AG10803 (cell line): ENCODE data around the gene RNF14.
"Not testable (repeated sequence)": the region's sequence is repeated elsewhere in the genome, so short reads cannot be mapped to it uniquely, and the experiment has no call there.

Experiments used
- DNase-seq: peaks from one replicate; pipeline ENCODE4 v3.0.0; 2010; ENCODE audit warnings: low read depth
- H3K4me3 ChIP-seq: 2 replicates; pipeline ENCODE4 v1.5.1; 2011; ENCODE audit warnings: mild to moderate bottlenecking, low read length, control low read depth
- TF ChIP-seq, protein P1 (sequence below): conservative IDR thresholded peaks from 2 replicates; pipeline ENCODE4 v1.5.1; 2011; ENCODE audit warnings: mild to moderate bottlenecking, low read length, control low read depth, inconsistent platforms

Gene RNF14

DNA sequence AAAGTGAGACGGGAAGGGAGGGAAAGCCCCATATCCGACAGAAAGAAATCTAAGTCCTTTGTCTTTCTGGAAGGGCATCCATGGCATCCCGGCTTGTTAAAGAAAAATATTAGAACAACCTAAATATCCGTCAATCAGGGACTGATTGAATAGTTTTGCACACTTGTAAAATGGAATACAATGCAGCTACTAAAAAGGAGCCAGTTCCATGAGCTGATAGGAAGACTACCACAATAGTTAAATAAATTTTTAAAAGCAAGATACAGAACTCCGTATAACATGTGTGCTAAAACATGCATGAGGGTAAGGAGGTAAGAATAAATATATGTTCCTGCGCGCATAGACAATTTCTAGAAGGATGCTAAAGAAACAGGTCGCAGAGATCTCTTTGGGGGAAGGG, 56.7 kb downstream of the RNF14 start:
- DNase-seq: no peak
- H3K4me3 ChIP-seq: no peak overlapping the region
- TF ChIP-seq, protein P1, sequence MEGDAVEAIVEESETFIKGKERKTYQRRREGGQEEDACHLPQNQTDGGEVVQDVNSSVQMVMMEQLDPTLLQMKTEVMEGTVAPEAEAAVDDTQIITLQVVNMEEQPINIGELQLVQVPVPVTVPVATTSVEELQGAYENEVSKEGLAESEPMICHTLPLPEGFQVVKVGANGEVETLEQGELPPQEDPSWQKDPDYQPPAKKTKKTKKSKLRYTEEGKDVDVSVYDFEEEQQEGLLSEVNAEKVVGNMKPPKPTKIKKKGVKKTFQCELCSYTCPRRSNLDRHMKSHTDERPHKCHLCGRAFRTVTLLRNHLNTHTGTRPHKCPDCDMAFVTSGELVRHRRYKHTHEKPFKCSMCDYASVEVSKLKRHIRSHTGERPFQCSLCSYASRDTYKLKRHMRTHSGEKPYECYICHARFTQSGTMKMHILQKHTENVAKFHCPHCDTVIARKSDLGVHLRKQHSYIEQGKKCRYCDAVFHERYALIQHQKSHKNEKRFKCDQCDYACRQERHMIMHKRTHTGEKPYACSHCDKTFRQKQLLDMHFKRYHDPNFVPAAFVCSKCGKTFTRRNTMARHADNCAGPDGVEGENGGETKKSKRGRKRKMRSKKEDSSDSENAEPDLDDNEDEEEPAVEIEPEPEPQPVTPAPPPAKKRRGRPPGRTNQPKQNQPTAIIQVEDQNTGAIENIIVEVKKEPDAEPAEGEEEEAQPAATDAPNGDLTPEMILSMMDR: no peak

DNA sequence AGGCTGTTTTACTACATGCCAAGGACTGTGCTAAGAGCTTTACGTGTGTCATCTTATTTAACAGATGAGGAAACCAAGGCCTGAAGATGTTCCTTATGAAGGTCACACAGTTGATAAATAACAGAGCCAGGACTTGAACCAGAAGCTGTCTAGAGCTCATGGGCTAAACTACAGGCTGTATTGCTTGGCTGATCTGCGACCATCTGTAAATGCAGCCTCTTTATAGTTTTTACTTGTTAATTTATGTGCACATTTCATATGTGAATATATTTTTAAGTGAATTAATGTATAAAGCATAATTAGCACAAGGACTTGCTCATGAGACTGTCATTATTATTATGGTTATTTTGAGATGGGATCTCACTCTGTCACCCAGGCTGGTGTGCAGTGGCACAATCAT, 63.2 kb downstream of the RNF14 start:
- TF ChIP-seq, protein P1: no peak
- no peak overlapping the region for H3K4me3 ChIP-seq
- no peak for DNase-seq

DNA sequence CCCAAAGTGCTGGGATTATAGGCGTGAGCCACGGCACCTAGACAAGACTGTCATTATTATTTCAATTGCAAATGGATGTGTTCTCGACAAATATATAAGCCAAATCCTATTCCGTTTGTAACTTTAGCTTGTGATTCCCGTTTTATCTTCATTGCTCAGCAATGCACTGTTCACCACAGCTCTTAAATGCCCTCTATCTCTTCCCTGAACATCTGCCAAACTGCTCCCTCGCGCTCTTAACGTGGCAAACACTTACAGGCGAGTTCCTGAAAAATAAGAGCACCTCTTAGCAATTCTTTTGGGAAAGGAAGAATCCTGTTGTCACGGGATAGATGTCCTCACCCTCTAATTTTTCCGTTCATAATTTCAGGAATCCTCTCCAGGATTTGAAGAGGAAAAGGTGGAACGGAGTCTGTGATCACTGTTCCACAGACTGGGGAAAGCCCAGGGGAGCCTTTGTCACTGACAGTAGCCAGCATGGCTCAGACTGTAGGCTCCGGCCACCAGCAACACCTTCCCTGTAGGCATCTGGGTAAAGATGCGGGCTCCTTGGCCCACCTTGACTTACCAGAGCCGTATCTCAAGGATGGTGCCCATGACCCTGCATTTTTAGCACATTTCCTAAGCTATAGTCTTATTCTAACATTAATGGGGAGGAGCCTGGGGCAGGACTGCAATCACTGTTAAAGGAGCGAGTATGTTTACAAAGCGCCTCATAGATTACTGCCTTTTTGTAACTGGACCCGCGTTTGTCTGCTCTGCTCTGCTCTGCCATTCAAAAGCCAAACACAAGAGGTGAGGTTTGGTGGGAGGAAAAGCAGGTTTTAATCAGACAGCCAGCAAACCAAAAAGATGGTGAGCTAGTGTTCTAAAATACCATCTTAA, 64.1 kb downstream of the RNF14 start:
- TF ChIP-seq, protein P1: no peak
- no peak overlapping the region for H3K4me3 ChIP-seq
- no peak for DNase-seq

DNA sequence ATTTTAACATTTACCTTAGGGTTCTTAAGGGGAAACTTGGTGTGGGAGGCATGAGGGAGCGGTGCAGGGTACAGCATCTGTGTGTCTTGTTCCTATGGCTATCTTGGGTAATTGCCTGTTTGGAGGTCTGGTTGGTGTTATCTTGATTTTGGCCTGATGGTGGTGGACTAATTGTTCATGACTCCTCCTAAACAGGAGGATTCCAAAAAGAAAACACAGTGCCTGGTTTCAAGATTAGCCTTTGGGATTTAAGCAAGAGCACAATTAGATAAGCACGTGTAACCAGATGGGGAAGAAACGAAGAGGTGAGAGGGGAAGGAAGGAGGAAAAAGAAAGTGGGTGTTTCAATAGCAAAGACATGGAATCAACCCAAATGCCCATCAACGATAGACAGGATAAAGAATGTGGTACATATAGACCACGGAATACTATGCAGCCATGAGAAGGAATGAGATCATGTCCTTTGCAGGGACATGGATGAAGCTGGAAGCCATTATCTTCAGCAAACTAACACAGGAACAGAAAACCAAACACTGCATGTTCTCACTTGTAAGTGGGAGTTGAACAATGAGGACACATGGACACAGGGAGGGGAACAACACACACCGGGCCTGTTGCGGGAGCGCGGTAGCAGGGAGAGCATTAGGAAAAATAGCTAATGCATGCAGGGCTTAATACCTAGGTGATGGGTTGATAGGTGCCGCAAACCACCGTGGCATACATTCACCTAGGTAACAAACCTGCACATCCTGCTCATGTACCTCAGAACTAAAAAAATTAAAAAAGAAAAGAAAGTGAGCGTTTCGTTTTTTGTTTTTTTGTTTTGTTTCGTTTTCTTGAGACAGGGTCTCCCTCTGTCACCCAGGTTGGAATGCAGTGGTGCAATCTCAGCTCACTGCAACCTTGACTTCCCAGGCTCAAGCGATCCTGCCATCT, 65.0 kb downstream of the RNF14 start:
- not testable (repeated sequence) for H3K4me3 ChIP-seq, DNase-seq

DNA sequence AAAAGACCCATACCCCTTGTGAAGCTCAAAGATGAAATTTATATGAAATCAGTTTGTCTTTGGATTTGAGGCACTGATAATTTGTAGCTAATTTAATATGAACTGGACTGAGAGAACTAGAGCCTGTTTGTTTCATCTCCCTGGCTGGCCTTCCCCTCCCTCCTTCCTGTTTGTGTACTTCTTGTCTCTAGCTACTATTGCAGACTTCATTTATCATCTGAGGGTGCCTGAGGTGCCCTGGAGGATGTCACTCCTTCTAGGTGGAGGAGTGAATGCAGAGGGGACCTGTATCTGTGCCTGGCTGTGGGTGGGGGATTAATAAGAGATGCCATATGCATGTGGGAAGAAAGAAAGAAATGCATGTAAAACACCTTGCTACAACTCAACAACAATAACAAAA, 66.1 kb downstream of the RNF14 start:
- TF ChIP-seq, protein P1: no peak

DNA sequence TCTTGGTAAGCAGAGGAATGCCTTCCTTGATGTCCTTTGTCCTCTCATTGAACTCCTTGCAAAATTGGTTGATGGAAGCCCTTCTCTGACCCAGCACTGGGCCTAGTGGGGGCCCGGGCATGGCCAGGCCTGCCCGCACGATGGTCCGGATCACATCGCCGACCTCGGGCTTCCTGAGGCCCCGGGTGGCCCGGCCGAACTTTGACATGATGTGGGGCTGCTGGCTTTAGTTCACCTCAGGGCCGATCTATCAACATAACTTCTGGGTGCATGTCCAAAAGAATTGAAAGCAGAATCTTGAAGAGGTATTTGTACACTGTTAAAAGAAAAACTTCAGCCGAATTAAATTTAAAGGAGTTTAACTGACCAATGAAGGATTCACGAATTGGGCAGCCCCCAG, 68.0 kb downstream of the RNF14 start:
- TF ChIP-seq, protein P1: no peak
- no peak overlapping the region for H3K4me3 ChIP-seq
- DNase-seq: no peak

More for the DNA sequence above, 66.1 kb downstream of the RNF14 start:
- H3K4me3 ChIP-seq: no peak overlapping the region
- no peak for DNase-seq

DNA sequence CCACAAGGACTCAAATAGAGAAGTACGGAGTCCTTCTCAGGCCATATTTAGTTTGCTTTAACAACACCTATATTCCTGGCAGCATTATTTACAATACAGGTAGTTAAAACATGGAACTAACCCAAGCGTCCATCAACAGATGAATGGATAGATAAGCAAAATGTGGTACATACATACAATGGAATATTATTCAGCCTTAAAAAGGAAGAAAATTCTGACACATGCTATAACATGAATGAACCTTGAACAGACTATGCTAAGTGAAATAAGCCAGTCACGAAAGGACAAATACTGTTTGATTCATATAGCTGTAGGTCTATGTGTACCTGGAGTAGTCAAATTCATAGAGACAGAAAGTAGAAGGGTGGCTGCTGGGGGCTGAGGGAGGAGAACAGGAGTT, 68.7 kb downstream of the RNF14 start:
- not testable (repeated sequence) for DNase-seq, H3K4me3 ChIP-seq

DNA sequence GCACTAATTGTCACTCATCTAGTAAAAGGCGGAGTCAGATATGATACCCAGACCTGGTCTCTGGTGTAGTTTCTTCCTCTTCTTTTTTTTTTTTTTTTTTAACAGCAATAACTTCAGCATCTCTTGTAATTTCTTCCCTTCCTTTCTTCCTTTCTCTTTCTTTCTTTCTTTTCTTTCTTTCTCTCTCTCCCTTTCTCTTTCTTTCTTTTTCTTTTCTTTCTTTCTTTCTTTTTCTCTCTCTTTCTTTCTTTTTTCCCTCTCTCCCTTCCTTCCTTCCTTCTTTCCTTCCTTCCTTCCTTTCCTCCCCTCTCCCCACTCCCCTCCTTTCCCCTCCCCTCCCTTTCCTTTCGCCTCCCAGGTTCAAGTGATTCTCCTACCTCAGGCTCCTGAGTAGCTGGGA, 69.8 kb downstream of the RNF14 start:
- TF ChIP-seq, protein P1: no peak
- H3K4me3 ChIP-seq: no peak overlapping the region
- DNase-seq: no peak
